HG03460 (cell line): ENCODE measurements around the gene CEP170B.
"Not testable (repeated sequence)": the region's sequence is repeated elsewhere in the genome, so short reads cannot be mapped to it uniquely, and the experiment has no call there.

ENCODE experiments used
- ATAC-seq: cut with Tn5 transposase; IDR thresholded peaks from one replicate; pipeline ENCODE4 v1.9.1; 2021; ENCODE audit not compliant: unreplicated experiment

The CEP170B gene

DNA sequence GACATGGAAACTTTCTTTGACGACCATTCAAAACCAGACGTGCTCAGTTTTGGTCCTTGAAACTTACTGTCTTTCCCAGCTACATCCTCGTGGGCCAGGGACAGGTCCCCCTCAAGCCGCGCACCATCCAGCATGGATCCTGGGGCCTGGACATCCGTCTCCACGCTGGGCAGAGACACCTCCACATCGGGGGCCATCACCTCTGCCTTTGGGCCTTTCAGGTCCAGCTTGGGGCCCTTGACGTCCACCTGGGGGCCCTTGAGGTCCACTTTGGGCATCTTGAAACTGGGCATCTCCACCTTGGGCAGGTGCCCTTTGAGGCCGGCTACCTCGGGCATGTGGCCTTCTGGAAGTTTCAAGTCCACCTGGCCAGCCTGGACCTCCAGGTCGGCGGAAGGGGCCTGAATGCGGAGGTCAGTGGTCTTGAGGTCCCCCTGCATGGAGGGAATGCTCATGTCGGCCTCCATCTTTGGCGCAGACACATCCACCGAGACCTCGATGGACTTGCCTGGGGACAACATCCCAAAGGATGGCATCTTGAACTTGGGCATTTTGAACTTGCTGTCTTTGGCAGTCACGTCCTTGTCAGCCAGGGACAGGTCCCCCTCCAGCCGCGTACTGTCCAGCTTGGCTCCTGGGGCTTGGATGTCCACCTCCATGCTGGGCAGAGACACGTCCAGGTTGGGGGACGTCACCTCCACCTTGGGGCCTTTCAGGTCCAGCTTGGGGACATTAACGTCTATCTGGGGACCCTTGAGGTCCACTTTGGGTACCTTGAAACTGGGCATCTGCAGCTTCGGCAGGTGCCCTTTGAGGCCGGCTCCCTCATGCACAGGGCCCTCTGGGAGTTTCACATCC, 76.7 kb downstream of the CEP170B start:
- no peak for ATAC-seq

DNA sequence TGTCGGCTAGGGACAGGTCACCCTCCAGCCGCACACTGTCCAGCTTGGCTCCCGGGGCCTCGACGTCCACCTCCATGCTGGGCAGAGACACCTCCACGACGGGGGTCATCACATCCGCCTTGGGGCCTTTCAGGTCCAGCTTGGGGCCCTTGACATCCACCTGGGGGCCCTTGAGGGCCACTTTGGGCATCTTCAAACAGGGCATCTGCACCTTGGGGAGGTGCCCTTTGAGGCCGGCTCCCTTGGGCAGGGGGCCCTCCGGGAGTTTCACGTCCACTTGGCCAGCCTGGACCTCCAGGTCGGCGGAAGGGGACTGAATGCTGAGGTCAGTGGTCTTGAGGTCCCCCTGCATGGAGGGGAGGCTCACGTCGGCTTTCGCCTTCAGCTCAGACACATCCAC, 77.5 kb downstream of the CEP170B start:
- no peak for ATAC-seq

DNA sequence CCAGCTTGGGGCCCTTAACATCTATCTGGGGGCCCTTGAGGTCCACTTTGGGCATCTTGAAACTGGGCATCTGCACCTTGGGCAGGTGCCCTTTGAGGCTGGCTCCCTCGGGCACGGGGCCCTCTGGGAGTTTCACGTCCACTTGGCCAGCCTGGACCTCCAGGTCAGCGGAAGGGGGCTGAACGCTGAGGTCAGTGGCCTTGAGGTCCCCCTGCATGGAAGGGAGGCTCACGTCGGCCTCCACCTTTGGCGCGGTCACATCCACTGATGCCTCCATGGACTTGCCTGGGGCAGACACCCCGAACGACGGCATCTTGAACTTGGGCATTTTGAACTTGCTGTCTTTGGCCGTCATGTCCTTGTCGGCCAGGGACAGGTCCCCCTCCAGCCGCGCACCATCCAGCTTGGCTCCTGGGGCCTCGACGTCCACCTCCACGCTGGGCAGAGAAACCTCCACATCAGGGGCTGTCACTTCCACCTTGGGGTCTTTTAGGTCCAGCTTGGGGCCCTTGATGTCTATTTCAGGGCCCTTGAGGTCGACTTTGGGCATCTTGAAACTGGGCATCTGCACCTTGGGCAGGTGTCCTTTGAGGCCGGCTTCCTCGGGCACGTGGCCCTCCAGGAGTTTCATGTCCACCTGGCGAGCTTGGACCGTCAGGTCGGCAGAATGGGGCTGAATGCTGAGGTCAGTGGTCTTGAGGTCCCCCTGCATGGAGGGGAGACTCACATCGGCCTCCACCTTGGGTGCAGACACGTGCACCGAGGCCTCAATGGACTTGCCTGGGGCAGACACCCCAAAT, 78.3 kb downstream of the CEP170B start:
- ATAC-seq = not testable (repeated sequence)

DNA sequence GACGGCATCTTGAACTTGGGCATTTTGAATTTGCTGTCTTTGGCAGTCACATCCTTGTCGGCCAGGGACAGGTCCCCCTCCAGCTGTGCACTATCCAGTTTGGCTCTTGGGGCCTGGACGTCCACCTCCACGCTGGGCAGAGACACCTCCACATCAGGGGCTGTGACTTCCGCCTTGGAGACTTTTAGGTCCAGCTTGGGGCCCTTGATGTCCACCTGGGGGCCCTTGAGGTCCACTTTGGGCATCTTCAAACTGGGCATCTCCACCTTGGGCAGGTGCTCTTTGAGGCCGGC, 78.9 kb downstream of the CEP170B start:
- not testable (repeated sequence) for ATAC-seq

DNA sequence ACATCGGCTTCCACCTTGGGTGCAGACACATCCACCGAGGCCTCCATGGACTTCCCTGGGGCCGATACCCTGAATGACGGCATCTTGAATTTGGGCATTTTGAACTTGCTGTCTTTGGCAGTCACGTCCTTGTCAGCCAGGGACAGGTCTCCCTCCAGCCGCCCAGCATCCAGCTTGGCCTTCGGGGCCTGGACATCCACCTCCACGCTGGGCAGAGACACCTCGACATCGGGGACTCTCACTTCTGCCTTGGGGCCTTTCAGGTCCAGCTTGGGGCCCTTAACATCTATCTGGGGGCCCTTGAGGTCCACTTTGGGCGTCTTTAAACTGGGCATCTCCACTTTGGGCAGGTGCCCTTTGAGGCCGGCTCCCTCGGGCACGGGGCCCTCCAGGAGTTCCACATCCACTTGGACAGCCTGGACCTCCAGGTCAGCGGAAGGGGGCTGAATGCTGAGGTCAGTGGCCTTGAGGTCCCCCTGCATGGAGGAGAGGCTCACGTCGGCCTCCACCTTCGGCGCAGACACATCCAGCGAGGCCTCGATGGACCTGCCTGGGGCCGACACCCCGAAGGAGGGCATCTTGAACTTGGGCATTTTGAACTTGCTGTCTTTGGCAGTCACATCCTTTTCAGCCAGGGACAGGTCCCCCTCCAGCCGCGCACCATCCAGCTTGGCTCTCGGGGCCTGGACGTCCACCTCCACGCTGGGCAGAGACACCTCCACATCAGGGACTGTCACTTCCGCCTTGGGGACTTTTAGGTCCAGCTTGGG, 79.6 kb downstream of the CEP170B start:
- ATAC-seq = not testable (repeated sequence)

DNA sequence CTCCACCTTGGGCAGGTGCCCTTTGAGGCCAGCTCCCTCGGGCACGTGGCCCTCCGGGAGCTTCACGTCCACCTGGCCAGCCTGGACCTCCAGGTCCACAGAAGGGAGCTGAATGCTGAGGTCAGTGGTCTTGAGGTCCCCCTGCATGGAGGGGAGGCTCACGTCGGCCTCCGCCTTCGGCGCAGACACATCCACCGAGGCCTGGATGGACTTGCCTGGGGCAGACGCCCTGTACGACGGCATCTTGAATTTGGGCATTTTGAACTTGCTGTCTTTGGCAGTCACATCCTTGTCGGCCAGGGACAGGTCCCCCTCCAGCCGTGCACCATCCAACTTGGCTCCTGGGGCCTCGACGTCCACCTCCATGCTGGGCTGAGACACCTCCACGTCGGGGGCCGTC, 80.2 kb downstream of the CEP170B start:
- not testable (repeated sequence) for ATAC-seq
